ENCODE measurements around the gene ANKS4B. TPM values are rescaled to one million over a fixed set of nuclear protein-coding genes. Genes with fewer than 3 reads are reported as not detected.
A peak's percentile ranks its signal among the peaks of the same experiment; 100 is the strongest.

The ANKS4B gene
- total RNA-seq, 1 donor from 2014 or later, result not detected

- Histone ChIP-seq H3K36me3 (ENCODE audit: control insufficient read depth, insufficient read depth, low read length) (no peaks in the 10 kb centered on the region), H3K4me3 (ENCODE audit: low read depth, low read length) (peak overlapping the region; percentile 55), H3K27me3 (ENCODE audit: control insufficient read depth, insufficient read depth, low read length) (no peaks in the 10 kb centered on the region)
- DNase-seq (ENCODE audit: low read depth), result peak; percentile 37
- TF ChIP-seq CTCF (IDR thresholded peaks at IDR 0.05; ENCODE audit: insufficient read depth, low read length, poor library complexity, severe bottlenecking), result no peak
Observed at GRCh38 chr16:21301168-21301894, 67.8 kb downstream of the ANKS4B start.

GRCh38 chr16:21301895-21302291 is 68.4 kb downstream of the ANKS4B start:
- H3K4me3 ChIP-seq (ENCODE audit: low read depth, low read length), result peak overlapping the region; percentile 55
- no peak for TF ChIP-seq CTCF (IDR thresholded peaks at IDR 0.05; ENCODE audit: insufficient read depth, low read length, poor library complexity, severe bottlenecking)
- DNase-seq (ENCODE audit: low read depth), result no peak
- no peaks in the 10 kb centered on the region for H3K27me3 ChIP-seq (ENCODE audit: control insufficient read depth, insufficient read depth, low read length)
- no peaks in the 10 kb centered on the region for H3K36me3 ChIP-seq (ENCODE audit: control insufficient read depth, insufficient read depth, low read length)

- no peak for DNase-seq (ENCODE audit: low read depth)
- TF ChIP-seq CTCF (IDR thresholded peaks at IDR 0.05; ENCODE audit: insufficient read depth, low read length, poor library complexity, severe bottlenecking), result no peak
- Histone ChIP-seq H3K36me3 (ENCODE audit: control insufficient read depth, insufficient read depth, low read length) (no peaks in the 10 kb centered on the region), H3K4me3 (ENCODE audit: low read depth, low read length) (peak overlapping the region; percentile 13), H3K27me3 (ENCODE audit: control insufficient read depth, insufficient read depth, low read length) (no peaks in the 10 kb centered on the region)
Observed at GRCh38 chr16:21302454-21302853, 69.0 kb downstream of the ANKS4B start.

GRCh38 chr16:21302898-21303528 is 69.5 kb downstream of the ANKS4B start:
- no peaks in the 10 kb centered on the region for H3K27me3 ChIP-seq (ENCODE audit: control insufficient read depth, insufficient read depth, low read length)
- no peaks in the 10 kb centered on the region for H3K36me3 ChIP-seq (ENCODE audit: control insufficient read depth, insufficient read depth, low read length)
- no peak overlapping the region for H3K4me3 ChIP-seq (ENCODE audit: low read depth, low read length)
- no peak for TF ChIP-seq CTCF (IDR thresholded peaks at IDR 0.05; ENCODE audit: insufficient read depth, low read length, poor library complexity, severe bottlenecking)
- DNase-seq (ENCODE audit: low read depth), result peak; percentile 82

Other genes with a start within 250 kb of the ANKS4B start
- under 0.01 TPM in 1 of 2 replicates, not detected in the other for gene DNAH3, start 82.9 kb upstream of the ANKS4B start, total RNA-seq
- gene LDAF1, start 75.0 kb upstream of the ANKS4B start, total RNA-seq, result 65.0 and 82.9 TPM in 2 replicates
- not detected in 2 replicates for gene ZP2, start 22.1 kb upstream of the ANKS4B start, total RNA-seq
- 0.96 and 2.0 TPM in 2 replicates for gene CRYM, start 44.6 kb downstream of the ANKS4B start, total RNA-seq

Measured in kidney epithelial cell (primary cell).